Keratinocyte (primary cell): ENCODE measurements around the gene DNAJB8.

Experiments used
- CTCF ChIP-seq, 3 experiments: IDR thresholded peaks in 1 of 3; conservative IDR thresholded peaks in 1 of 3; optimal IDR thresholded peaks in 1 of 3; 2 replicates in 2 of 3; 3 replicates in 1 of 3; pipeline versions ENCODE3 to v1.5.1; 2011; ENCODE audit warnings: low read length in 3 of 3, mild to moderate bottlenecking in 3 of 3, moderate library complexity in 2 of 3, control low read depth in 1 of 3, inconsistent platforms in 1 of 3; ENCODE audit not compliant: insufficient read depth in 2 of 3; ENCODE audit errors: extremely low read depth in 1 of 3
- EZH2 ChIP-seq: IDR thresholded peaks from one replicate; pipeline ENCODE4 v1.6.1; 2012; ENCODE audit warnings: inconsistent platforms, mild to moderate bottlenecking, low read length, moderate library complexity

GRCh38 chr3:128449111-128449638 is 17.5 kb downstream of the DNAJB8 start:
- TF ChIP-seq CTCF (optimal IDR thresholded peaks at IDR 0.05 in 1 of 3, IDR thresholded peaks at IDR 0.05 in 1 of 3, conservative IDR thresholded peaks at IDR 0.05 in 1 of 3; ENCODE audit: extremely low read depth in 1 of 3, insufficient read depth in 2 of 3, low read length in 3 of 3) (no peak), EZH2 (no peak)
